ENCODE data around the gene P2RY6. TPM values are rescaled to one million over a fixed set of nuclear protein-coding genes. Genes with fewer than 3 reads are reported as not detected.
A peak's percentile ranks its signal among the peaks of the same experiment; 100 is the strongest.

The P2RY6 gene
- total RNA-seq, 4 donors from 2014 or later = 0.78 to 2.8 (median 1.1) TPM; not detected in 1

DNA sequence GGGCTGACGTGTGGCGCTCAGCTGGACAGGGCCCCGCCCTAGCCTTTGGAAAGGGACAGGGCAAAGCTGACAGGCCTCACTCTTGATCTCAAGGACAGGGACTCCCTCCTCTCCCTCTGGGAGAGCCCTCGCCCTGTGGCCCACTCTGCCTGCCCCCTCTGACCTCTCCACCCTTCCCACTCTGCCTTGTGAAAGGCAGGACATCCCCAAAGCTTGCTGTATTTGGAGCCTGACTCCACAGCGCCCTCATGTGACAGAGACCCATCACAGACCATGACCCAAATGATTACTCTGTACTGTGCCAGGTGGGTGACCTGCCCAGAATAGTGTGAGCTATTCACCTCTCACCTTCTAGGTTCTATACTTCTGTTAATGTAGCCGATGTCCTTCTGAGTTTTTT is 35.3 kb upstream of the P2RY6 start:
- no peaks in the 10 kb centered on the region for H3K27me3 ChIP-seq
- TF ChIP-seq, protein P1, sequence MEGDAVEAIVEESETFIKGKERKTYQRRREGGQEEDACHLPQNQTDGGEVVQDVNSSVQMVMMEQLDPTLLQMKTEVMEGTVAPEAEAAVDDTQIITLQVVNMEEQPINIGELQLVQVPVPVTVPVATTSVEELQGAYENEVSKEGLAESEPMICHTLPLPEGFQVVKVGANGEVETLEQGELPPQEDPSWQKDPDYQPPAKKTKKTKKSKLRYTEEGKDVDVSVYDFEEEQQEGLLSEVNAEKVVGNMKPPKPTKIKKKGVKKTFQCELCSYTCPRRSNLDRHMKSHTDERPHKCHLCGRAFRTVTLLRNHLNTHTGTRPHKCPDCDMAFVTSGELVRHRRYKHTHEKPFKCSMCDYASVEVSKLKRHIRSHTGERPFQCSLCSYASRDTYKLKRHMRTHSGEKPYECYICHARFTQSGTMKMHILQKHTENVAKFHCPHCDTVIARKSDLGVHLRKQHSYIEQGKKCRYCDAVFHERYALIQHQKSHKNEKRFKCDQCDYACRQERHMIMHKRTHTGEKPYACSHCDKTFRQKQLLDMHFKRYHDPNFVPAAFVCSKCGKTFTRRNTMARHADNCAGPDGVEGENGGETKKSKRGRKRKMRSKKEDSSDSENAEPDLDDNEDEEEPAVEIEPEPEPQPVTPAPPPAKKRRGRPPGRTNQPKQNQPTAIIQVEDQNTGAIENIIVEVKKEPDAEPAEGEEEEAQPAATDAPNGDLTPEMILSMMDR (IDR thresholded peaks at IDR 0.05 in 4 of 5, conservative IDR thresholded peaks at IDR 0.05 in 1 of 5) = peak; percentile 59 to 74 (median 63)
- TF ChIP-seq POLR2A (IDR thresholded peaks at IDR 0.05) = no peak
- peaks cover 0 to 7% of the 10 kb centered on the region in 2 donors for H3K36me3 ChIP-seq
- in situ Hi-C loops (cut with MboI; ENCODE audit: low sequenced_read_pairs in 4 of 4) = no loop called here
- no peak overlapping the region for H3K4me3 ChIP-seq
- intact Hi-C loops (cut with DNase I; ENCODE audit: low total_unique reads) = loop anchor here (1.0 to 5.0 kb wide), 3 partner anchors 19 to 140 kb away; partner anchors contain the start of genes P2RY2 and RELT
- ATAC-seq (peak; percentile 39 to 42), DNase-seq (peak; percentile 64 to 91)
- H3K9me3 ChIP-seq = no peaks in the 10 kb centered on the region
- H3K27ac ChIP-seq = peak overlapping the region; percentile 92 to 98 (median 96)
- peaks cover 62 to 81% of the 10 kb centered on the region in 2 donors for H3K4me1 ChIP-seq

DNA sequence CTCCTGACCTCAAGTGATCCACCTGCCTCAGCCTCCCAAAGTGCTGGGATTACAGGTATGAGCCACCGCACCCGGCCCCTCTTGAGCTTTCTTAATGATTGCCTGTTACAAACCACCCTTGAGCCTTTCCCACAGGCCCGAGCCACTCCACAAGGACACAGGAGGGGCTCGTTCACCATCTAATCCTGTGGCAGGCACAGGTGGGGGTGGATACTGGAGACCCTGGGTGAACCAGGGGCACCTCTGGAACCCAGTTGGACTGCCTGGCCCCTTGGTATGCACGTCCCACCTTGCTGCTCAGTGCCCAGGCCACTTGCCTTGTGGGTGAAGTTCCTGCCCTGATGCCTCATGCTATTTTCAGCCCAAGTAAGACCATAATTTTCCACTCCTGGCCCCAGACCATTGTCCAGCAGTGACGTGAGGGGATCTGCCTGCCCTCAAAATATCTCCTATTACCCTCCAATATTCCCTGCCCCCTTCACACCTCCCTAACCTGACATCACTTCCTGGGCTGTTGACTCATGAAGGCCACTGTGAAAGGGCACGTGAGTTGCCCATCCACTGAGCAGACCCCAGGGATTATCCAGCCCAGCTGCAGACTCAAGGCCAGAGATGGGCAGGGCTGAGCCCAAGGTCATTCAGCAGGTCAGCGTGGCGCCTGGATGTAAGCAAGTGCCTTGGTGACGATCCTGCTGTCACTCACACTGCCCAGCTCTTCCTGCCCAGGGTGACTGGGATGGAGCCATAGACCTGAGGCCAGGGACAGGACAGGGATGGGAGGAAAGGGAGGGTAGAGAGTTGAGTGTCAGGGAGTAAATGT is 34.5 kb upstream of the P2RY6 start:
- peak; percentile 82 to 98 for DNase-seq
- H3K27ac ChIP-seq = peak overlapping the region; percentile 92 to 98 (median 96)
- intact Hi-C loops (cut with DNase I; ENCODE audit: low total_unique reads) = loop anchor here (1.0 to 5.0 kb wide), 2 partner anchors 52 to 140 kb away; partner anchors contain the start of gene RELT

DNA sequence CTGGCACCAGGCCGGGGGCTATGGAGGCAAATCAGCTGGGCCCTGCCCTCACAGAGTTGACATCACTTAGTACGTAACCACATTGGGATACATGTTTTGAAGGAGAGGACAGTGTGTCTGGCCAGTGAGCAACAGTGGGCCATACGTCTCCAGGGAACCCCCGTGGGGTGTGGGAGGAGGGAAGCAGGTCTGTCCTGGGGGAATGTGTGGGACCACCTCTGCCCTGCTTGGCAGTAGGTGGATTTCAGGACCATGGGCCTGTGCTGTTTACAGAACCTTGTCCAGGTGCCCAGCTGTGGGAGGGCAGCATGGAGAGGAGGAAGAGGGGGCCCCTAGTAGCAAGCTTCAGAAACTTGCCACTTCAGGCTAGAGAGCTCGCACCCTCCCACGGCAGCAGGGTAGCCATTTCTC is 33.0 kb upstream of the P2RY6 start:
- intact Hi-C loops (cut with DNase I; ENCODE audit: low total_unique reads) = loop anchor here (5.0 kb wide), 1 partner anchor 138 kb away; the partner anchor contains the start of gene RELT
- peak in 1 of 2 donors; percentile 32 for DNase-seq

More for the DNA sequence above, 34.5 kb upstream of the P2RY6 start:
- no peak overlapping the region for H3K4me3 ChIP-seq
- TF ChIP-seq, protein P1 (IDR thresholded peaks at IDR 0.05 in 4 of 5, conservative IDR thresholded peaks at IDR 0.05 in 1 of 5) = no peak
- TF ChIP-seq POLR2A (IDR thresholded peaks at IDR 0.05) = peak; percentile 26 to 48
- ATAC-seq = peak; percentile 55 to 68
- no peaks in the 10 kb centered on the region for H3K27me3 ChIP-seq
- peaks cover 0 to 7% of the 10 kb centered on the region in 2 donors for H3K36me3 ChIP-seq
- in situ Hi-C loops (cut with MboI; ENCODE audit: low sequenced_read_pairs in 4 of 4) = no loop called here
- H3K4me1 ChIP-seq = peaks cover 68 to 87% of the 10 kb centered on the region in 2 donors
- H3K9me3 ChIP-seq = no peaks in the 10 kb centered on the region

DNA sequence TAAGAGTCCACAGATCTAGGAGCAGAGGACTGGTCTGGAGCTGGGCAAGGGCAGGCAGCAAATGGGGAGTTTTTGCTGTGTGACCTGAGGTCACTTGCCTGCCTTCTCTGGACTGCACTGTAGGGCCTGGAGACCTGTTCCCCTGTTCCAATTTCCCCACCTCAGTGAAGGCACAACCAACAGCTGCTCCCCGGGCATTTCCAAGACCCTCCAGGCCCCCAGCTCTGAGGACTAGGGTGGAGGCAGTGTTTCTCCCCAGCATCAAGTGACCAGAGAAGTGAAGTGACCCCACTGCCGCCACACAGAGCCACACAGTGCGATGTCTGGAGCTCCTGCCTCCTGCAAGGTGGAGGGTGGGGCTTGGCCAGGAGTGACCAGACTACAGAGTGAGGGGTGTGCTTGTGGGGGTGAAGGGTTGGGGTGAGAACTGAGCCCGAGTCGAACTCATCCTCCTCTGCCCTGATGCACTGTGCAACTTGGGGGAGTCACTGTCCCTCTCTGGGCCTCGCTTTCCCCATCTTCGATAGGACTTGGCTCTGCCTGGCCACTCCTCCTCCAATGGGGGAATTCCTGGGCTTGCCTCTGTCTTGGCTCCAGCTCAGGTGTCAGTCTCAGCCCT is 32.5 kb upstream of the P2RY6 start:
- intact Hi-C loops (cut with DNase I; ENCODE audit: low total_unique reads) = loop anchor here (5.0 kb wide), 2 partner anchors 32 to 138 kb away; partner anchors contain the start of gene RELT
- Histone ChIP-seq H3K4me1 (peaks cover 68 to 80% of the 10 kb centered on the region in 2 donors), H3K9me3 (no peaks in the 10 kb centered on the region), H3K27me3 (no peaks in the 10 kb centered on the region), H3K36me3 (no peaks in the 10 kb centered on the region), H3K27ac (peak overlapping the region; percentile 92 to 98 (median 96)), H3K4me3 (no peak overlapping the region)
- DNase-seq (no peak), ATAC-seq (no peak)
- TF ChIP-seq, protein P1 (IDR thresholded peaks at IDR 0.05 in 4 of 5, conservative IDR thresholded peaks at IDR 0.05 in 1 of 5) = no peak
- no peak for TF ChIP-seq POLR2A (IDR thresholded peaks at IDR 0.05)
- in situ Hi-C loops (cut with MboI; ENCODE audit: low sequenced_read_pairs in 4 of 4) = loop anchor here in 3 of 4 donors (5.0 kb wide), 2 partner anchors 52 to 57 kb away; no protein-coding TSS in a partner anchor

More for the DNA sequence above, 33.0 kb upstream of the P2RY6 start:
- Histone ChIP-seq H3K36me3 (no peaks in the 10 kb centered on the region), H3K4me3 (no peak overlapping the region), H3K27ac (peak overlapping the region; percentile 92 to 98 (median 96)), H3K9me3 (no peaks in the 10 kb centered on the region), H3K4me1 (peaks cover 71 to 85% of the 10 kb centered on the region in 2 donors), H3K27me3 (no peaks in the 10 kb centered on the region)
- in situ Hi-C loops (cut with MboI; ENCODE audit: low sequenced_read_pairs in 4 of 4) = no loop called here
- ATAC-seq = no peak
- no peak for TF ChIP-seq POLR2A (IDR thresholded peaks at IDR 0.05)
- TF ChIP-seq, protein P1 (IDR thresholded peaks at IDR 0.05 in 4 of 5, conservative IDR thresholded peaks at IDR 0.05 in 1 of 5) = no peak
